ENCODE measurements around the gene ZNF48.

DNA sequence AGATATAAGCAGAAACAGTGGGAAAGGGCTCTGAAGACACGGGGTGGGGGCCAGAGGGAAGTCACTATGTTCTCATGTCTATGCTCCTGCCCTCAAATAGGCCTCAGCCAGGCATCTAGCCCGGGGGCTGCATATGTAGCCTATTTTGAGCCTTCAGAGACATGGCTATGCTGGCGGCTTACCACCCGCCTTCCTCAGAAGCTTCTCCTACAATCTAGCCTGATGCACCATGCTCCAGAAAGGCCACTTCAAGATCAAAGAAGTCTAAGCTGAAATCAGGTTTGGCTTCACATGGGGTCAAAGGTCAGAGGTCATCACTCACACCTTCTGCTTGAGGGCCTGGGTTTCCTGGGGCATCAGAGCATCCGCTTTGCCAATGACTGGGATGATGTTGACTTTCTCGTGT, 14.4 kb upstream of the ZNF48 start:
- no peak for TF ChIP-seq CTCF (conservative IDR thresholded peaks at IDR 0.05; ENCODE audit: low read length)
- no peak for TF ChIP-seq EZH2phosphoT487 (IDR thresholded peaks at IDR 0.05; ENCODE audit: borderline replicate concordance, low read depth, low read length)

All from OCI-LY7 (cell line).